GM12874 (cell line): ENCODE measurements around the gene BRWD1.

Source experiments
- TF ChIP-seq, protein P1 (sequence below): IDR thresholded peaks from 2 replicates; pipeline ENCODE4 v1.5.1; 2011; ENCODE audit warnings: low read depth, mild to moderate bottlenecking, control low read depth, low read length, moderate library complexity; ENCODE audit not compliant: insufficient read depth

Gene BRWD1

DNA sequence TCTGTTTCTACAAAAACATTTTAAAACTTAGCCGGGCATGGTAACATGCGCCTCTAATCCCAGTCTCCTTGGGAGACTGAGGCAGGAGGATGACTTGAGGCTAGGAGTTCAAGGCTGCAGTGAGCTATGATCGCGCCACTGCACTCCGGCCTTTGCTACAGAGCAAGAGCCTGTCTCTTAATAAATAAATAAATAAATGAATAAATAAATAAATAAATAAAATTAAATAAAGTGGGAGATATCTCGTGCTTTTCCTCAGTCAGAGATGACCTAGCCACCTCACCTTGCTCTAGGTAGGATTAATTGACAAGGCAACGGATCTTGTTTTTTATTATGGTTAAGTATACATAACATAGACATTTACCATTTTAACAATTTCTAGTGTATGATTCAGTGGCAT, 14.3 kb upstream of the BRWD1 start:
- TF ChIP-seq, protein P1, sequence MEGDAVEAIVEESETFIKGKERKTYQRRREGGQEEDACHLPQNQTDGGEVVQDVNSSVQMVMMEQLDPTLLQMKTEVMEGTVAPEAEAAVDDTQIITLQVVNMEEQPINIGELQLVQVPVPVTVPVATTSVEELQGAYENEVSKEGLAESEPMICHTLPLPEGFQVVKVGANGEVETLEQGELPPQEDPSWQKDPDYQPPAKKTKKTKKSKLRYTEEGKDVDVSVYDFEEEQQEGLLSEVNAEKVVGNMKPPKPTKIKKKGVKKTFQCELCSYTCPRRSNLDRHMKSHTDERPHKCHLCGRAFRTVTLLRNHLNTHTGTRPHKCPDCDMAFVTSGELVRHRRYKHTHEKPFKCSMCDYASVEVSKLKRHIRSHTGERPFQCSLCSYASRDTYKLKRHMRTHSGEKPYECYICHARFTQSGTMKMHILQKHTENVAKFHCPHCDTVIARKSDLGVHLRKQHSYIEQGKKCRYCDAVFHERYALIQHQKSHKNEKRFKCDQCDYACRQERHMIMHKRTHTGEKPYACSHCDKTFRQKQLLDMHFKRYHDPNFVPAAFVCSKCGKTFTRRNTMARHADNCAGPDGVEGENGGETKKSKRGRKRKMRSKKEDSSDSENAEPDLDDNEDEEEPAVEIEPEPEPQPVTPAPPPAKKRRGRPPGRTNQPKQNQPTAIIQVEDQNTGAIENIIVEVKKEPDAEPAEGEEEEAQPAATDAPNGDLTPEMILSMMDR, result no peak

DNA sequence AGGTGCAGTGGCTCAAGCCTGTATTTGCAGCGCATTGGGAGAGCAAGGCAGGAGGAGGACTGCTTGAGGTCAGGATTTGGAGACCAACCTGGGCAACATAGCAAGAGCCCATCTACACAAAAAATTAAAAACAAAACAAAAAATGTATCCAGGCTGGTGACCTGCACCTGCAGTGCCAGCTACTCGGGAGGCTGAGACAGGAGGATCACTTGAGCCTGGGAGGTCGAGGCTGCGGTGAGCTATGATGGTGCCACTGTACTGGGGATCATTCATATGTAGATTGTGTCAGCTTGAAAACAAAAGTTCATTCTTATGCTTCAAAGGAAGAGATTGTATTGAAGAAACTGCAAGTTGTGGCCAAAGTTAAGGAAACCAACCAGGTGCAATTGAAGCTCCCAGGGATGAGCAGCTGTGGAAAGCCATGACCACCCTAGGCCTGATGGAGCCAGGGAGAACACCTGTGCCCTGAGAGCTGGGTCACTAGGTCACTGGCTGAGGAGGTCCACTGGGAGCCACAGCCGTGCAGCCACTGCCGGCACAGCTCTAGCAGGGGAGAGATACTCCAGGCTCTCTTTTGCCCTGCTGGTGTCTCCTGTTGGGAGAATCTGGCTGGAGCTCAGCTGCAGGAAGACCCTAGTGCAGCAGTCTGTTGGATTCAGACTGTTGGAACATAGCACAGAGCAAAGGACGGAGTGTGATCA, 13.3 kb upstream of the BRWD1 start:
- TF ChIP-seq, protein P1, result no peak

DNA sequence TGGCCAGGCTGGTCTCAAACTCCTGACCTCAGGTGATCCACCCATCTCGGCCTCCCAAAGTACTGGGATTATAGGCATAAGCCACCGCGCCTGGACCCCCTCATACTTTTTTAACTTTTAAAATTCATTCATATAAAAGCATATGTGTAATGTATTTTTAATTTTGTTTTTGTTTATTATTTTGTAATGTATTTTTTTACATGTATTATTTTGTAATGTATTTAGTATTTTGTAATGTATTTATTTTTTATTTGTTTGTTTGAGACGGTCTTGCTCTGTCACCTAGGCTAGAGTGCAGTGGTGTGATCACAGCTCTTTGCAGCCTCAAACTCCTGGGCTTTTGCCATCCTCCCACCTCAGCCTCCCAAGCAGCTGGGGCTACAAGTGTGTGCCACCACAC, 12.0 kb upstream of the BRWD1 start:
- TF ChIP-seq, protein P1, result no peak

DNA sequence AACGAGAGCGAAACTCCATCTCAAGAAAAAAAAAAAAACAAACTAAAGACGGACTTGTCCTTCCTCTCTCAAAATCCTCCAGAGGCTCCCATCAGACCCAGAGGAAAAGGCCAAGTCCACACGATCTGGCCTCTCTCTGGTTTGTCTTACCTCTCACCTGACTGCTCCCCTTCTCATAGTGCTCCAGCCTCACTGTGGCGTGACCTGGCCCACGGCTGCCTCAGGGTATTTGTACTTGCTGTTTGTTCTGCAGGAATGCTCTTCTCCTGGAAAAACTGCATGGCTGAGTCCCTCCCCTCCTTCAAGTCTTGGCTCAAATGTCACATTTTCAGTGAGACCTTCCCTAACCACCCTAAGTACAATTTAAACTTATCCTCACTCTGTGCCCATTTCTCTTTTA, 8.0 kb upstream of the BRWD1 start:
- TF ChIP-seq, protein P1, result no peak

DNA sequence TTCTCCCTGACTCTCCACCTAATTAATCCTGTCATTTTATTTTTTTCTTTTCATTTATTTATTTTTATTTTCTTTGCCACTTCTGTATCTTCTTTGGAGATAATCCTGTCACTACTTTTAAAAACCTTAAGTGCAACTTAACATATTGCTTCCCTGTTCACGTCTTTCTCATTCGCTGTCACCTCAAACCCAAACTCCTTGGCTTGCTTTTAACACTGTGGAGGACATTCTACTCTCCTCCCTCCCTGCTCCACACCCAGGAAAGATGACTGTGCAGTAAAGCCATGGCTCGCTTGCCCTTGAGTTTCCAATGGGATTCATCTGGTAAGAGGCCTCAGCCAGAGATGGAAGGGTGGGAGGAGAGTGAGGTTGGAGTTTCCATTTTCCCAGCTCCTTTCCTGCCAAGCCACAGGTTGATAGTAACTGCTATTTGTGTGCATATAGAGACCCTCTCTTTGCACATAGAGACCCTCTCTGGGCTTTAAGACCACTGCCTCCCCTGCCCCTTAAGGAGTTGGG, 6.4 kb upstream of the BRWD1 start:
- TF ChIP-seq, protein P1, result no peak

DNA sequence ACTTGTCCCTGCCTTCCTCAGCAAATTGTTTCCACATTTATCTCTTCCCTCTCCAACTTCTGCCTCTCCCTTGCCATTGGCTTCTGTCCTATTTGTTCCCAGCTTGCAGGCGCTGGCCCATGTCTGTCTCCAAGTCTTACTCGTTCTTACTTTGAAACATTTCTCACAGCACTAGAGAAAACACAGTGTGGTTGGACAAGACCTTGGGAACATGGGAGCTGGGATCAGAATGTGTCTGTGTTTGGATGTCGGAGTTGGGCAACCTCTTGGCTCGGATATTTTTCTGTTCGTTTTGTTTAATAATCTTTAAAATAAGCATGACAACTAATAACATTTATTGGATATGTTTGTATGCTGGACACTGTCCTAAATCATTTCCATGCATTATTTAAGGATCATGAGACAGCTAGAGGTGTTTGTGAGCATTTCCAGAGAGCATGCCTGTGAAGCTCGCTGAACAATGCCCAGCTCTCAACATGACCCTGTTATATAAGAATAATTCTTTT, 5.9 kb upstream of the BRWD1 start:
- TF ChIP-seq, protein P1, result no peak

DNA sequence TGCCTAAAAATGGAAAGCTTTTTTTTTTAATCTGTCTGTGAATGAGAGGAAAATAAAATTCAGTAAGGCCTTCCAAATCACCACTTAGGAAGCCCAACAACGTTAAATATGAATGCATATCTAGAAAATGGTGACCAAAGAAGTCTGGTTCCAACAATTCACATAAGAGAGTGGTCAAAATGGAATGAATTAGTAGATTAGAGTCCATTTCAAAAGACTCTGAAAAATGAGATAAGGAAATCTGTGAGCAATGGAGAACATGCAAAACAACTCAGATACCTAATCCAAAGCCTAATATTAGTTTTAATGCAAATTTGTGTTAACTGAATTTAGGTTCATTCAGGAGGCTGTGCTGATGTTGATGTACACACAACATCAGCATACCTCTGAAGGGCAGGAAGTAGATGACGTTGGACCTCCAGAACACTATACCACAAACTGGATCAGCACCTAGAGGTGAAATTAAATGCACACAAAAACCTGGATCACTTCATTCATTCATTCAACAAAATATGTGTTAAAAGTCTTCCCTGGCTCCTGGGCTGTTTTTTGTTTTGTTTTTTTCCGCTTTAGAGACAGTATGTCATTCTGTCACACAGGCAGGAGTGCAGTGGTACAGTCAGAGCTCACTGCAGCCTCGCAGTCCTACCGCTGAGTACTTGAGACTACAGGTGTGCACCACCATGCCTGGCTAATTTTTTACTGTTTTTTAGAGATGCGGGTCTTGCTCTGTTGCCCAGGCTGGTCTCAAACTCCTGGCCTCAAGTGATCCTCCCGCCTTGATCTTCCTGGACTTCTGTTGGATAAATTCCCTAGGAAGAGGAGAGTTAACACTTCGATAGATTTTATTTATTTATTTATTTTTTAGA, 4.9 kb upstream of the BRWD1 start:
- TF ChIP-seq, protein P1, result no peak
